SH-SY5Y (cell line): ENCODE data around the gene KL.

Experiments
- GATA2 ChIP-seq: IDR thresholded peaks from 2 replicates; pipeline ENCODE4 v1.6.1; 2011; ENCODE audit warnings: mild to moderate bottlenecking, low read depth, low read length
- GATA3 ChIP-seq: IDR thresholded peaks from 2 replicates; pipeline ENCODE4 v1.6.1; 2011; ENCODE audit warnings: low read depth, mild to moderate bottlenecking, low read length, moderate library complexity

The KL gene

DNA sequence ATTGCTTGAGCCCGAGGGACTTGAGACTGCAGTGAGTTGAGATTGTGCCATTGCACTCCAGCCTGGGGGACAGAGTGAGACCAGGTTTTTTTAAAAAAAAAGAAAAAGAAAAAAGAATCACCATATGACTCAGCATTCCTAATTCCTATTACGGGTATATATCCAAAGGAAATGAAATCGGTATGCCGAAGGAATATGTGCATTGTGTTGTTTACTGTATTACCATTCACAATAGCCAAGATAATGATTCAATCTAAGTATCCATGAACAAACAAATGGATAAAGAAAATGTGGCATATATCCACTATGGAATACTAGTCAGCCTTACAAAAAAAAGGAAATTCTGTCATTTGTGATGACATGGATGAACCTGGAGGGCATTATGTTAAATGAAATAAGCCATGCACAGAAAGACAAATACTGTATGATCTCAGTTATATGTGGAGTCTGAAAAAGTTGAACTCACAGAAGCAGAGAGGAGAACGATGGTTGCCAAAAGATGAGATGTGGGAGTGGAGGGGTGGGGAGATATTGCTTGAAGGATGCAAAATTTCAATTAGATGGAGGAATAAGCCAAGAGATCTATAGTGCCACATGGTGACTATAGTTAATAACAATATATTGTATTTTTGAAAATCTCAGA is 4.3 kb upstream of the KL start:
- TF ChIP-seq GATA2 (no peak), GATA3 (no peak)

GRCh38 chr13:33014291-33014690 is 1.9 kb upstream of the KL start:
- TF ChIP-seq GATA2 (no peak), GATA3 (no peak)

- TF ChIP-seq GATA2: no peak
- no peak for TF ChIP-seq GATA3
These were observed 968 bp upstream of the KL start for GRCh38 chr13:33015241-33015668.

GRCh38 chr13:33015791-33016323 is 366 bp upstream of the KL start:
- TF ChIP-seq GATA2: no peak
- no peak for TF ChIP-seq GATA3

DNA sequence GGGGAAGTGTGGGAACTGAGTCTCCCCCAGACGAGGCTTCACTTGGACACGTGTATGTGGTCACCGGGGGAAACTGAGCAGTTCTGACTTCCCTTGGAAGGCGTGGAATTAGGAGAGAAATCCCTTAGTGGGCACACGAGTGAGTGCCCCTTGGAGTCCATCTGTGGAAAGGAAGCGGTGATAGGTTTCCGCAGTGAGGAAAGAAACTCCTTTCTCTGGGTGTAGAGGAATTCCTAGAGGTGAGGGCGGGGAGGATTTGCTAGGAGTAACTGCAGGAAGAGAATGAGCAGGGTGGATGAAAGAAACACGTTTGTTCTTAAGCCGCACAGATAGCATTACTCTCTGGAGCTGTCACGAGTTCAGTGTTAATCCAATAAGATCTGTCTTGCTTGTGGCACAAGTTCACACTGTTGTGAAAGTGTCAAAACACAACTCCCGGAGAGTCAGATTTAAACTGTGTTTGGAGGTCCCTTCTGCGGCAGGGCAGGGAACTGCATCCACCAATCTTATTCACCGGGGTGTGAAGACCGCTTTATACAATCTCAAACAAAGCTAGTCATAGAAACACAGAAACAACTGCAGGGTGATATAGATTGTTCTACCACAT is 1.2 kb downstream of the KL start:
- TF ChIP-seq GATA2 (no peak), GATA3 (no peak)

- TF ChIP-seq GATA2: no peak
- no peak for TF ChIP-seq GATA3
These were observed 2.7 kb downstream of the KL start for GRCh38 chr13:33018886-33019285.

DNA sequence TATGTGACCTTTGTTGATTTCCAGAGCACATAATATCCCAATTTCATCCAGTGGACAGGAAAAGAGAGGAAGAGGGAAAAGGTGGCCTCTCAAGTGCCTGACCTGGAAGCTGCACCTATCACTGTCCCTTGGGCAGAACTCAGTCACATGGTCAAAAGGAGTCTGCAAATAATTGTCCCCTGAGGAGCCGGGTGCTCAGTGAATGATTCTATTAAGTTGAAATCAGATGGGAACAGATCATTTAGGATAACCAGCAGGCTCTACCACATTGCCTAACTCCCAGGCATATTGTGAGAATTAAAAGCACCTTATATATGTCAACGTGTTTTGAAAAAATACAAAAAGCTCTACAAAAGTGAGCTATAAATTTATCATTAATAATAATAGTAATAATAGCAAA is 6.8 kb downstream of the KL start:
- peak; percentile 80 for TF ChIP-seq GATA2
- TF ChIP-seq GATA3: peak; percentile 73; the same call in 1 of the 2 replicates

DNA sequence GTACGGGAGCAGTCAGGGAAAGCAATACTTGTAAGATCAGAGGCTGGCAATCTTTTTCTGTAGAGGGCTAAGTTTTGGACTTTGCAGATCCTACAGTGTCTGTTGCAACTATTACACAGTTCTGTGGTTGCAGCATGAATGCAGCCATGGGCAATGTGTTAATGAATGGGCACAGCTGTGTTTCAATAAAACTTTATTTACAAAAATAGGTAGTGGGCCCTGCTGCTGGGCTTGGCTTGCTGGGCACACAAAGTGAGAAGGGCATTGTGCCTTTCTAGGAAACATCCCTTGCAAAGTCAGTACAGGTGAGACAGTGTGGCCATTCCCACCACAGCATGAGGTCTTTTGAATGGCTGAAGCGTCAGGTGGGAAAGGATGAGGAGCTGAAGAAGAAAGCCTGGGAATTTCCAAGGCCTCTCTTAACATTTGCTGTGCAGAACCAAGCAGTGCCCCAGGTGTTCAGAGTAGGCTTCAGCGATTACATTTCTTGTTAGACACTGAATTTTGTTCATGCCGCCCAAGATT is 9.1 kb downstream of the KL start:
- no peak for TF ChIP-seq GATA2
- no peak for TF ChIP-seq GATA3

GRCh38 chr13:33026489-33027152 is 10.4 kb downstream of the KL start:
- TF ChIP-seq GATA3 (no peak), GATA2 (no peak)

GRCh38 chr13:33028620-33029019 is 12.4 kb downstream of the KL start:
- no peak for TF ChIP-seq GATA3

GRCh38 chr13:33031277-33031676 is 15.1 kb downstream of the KL start:
- TF ChIP-seq GATA3: no peak
- TF ChIP-seq GATA2: no peak

- TF ChIP-seq GATA2: no peak
- no peak for TF ChIP-seq GATA3
These were observed 15.9 kb downstream of the KL start for GRCh38 chr13:33032037-33032625.

DNA sequence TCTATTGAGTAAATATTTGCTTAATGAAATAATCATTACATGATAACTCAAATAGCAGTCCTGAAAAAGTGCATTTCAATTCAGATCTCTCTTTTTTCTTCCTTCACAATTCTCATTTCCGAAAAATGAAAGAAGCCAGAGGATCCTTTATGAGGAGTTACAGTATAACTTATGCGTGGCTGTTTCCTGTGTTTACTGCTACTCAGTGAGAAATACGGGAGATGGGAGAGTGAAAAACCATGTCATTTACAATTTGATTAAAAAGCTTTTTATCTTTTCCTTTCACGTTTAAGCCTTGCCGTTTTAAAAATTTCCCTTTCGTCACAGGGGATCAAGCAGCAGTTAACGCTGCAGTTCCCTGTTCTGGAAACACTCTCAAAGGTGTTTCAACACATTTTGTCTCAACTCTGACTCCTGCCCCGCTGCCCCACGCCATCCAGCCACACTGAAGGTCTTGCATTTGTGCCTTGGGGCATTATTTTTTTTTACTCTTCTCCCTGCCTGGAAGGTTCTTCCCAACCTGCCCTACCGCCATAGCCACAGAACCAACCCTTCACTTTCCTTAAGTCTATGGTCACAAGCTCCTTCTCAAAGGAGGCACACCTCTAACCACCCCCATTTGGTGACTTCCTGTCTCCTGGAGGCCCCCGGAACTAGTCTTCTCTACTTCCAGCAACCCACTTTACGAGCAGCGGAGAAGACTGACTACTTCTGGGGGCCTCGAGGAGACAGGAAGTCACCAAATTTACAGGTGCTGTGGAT is 17.0 kb downstream of the KL start:
- TF ChIP-seq GATA3 (no peak), GATA2 (no peak)

- no peak for TF ChIP-seq GATA2
- no peak for TF ChIP-seq GATA3
These were observed 17.8 kb downstream of the KL start for GRCh38 chr13:33033986-33034385.
